GM12865 (cell line): ENCODE measurements around the gene SH2D1A.
"Not testable (repeated sequence)": the region's sequence is repeated elsewhere in the genome, so short reads cannot be mapped to it uniquely, and the experiment has no call there.

Experiments
- DNase-seq: peaks from one replicate; pipeline ENCODE4 v3.0.0; 2010; ENCODE audit warnings: low read depth
- H3K4me3 ChIP-seq: 2 replicates; pipeline ENCODE4 v1.5.1; 2011; ENCODE audit warnings: mild to moderate bottlenecking, low read depth, low read length, control low read depth
- CTCF ChIP-seq: IDR thresholded peaks from 2 replicates; pipeline ENCODE4 v1.5.1; 2011; ENCODE audit warnings: low read length, control low read depth, low read depth, inconsistent platforms; ENCODE audit not compliant: insufficient read depth; ENCODE audit errors: missing control alignments

The SH2D1A gene

GRCh38 chrX:124333862-124334261 is 12.5 kb upstream of the SH2D1A start:
- no peak for TF ChIP-seq CTCF
- no peak for DNase-seq
- no peak overlapping the region for H3K4me3 ChIP-seq

- not testable (repeated sequence) for H3K4me3 ChIP-seq, DNase-seq
Measured at GRCh38 chrX:124334555-124334954, 11.8 kb upstream of the SH2D1A start.

DNA sequence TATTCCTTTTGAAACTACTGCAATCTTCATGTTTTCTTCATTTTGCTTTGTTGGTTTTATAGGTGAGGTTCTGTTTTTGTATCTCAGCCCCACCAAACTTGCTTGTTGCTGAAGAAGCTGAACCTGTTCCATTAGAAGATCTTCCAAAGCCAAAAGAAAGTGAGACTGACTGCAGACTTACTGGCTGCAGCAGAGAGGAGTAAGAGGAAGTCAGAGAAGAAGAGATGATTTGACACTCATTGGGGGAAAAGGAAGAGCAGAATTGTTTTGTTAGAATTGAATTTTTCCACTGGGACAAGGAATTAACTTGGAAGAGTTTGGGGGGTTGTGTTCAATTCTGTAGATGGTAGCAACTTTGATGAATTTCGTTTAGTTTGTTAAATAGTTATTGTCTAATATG is 10.8 kb upstream of the SH2D1A start:
- no peak for TF ChIP-seq CTCF
- no peak for DNase-seq
- no peak overlapping the region for H3K4me3 ChIP-seq

GRCh38 chrX:124337916-124338315 is 8.4 kb upstream of the SH2D1A start:
- no peak overlapping the region for H3K4me3 ChIP-seq
- TF ChIP-seq CTCF, result no peak
- no peak for DNase-seq

GRCh38 chrX:124338733-124339514 is 7.4 kb upstream of the SH2D1A start:
- no peak for TF ChIP-seq CTCF
- H3K4me3 ChIP-seq, result no peak overlapping the region
- no peak for DNase-seq

GRCh38 chrX:124341396-124342132 is 4.8 kb upstream of the SH2D1A start:
- TF ChIP-seq CTCF, result no peak
- DNase-seq, result no peak
- H3K4me3 ChIP-seq, result no peak overlapping the region

DNA sequence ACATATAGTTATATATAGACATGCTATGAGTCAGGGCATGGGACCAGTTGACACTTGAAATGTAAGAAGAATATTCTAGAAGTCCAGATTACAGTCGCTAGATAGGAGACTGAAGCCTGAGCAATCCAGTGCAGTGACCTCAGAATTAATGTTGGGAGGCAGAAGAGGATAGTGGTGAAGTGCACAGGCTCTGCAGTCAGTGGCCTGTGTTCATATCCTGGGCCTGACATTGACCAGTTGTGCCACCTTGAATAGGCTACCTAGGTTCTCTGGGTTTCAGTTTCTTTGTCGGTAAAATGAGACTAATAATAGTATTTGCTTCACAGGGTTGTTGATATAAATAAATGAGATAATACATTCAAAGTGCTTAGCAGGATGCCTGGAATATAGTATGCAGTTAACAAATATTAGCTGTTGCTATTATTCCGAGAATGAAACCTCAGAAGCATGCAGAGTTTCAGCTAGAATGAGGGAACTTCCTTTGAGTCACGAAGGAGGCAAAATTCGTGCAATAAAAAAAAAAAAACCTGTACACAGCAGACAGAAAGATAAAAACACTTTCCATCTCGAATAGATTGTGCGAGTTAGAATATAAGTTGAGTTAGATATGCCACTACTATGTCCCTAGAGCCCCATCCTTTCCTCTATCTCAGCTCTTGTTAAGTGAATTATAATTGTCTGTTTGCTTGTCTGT is 4.0 kb upstream of the SH2D1A start:
- DNase-seq, result peak; percentile 10
- TF ChIP-seq CTCF, result no peak

More for the DNA sequence above, 4.0 kb upstream of the SH2D1A start:
- H3K4me3 ChIP-seq, result no peak overlapping the region
